Endothelial cell of umbilical vein (primary cell): ENCODE results near the gene ASCL1. TPM values are rescaled to one million over a fixed set of nuclear protein-coding genes. Genes with fewer than 3 reads are reported as not detected.

Experiments
- BruUV-seq: library from RNA; stranded (reverse); fragments of 400-500 nt; replicated peaks from 2 replicates; lab custom pipeline; 2021; lab: Mats Ljungman, UMichigan
- CTCF ChIA-PET: fragments of 300-600, 350-600 bp; sonication (Branson Sonifier 250); formaldehyde crosslinking; loops from one replicate; lab custom pipeline; 2021; ENCODE audit warnings: antibody characterized with exemption, inconsistent platforms; lab: Charles Lee
- POLR2A ChIA-PET: fragments of 300-600, 350-600 bp; sonication (Branson Sonifier 250); formaldehyde crosslinking; loops from one replicate; lab custom pipeline; 2021; ENCODE audit warnings: antibody characterized with exemption, inconsistent platforms; lab: Charles Lee
- DNase-seq: peaks from one replicate; pipeline ENCODE4 v3.0.0-alpha.2; 2011; ENCODE audit warnings: low read depth, low spot score
- FAIRE-seq: peaks from 2 replicates; lab custom pipeline; 2011; peaks lifted over from hg19 to GRCh38; lab: Jason Lieb, UNC
- H2AFZ ChIP-seq: 2 replicates; pipeline ENCODE4 v1.6.0; 2012; ENCODE audit warnings: low read depth, low read length, control low read depth, inconsistent platforms
- H3K27ac ChIP-seq: 2 replicates; pipeline ENCODE4 v1.5.1; 2011; ENCODE audit warnings: low read depth, mild to moderate bottlenecking, control low read depth, low read length, moderate library complexity; ENCODE audit not compliant: insufficient read depth
- H3K27me3 ChIP-seq, 2 experiments: 2 replicates each; pipeline versions ENCODE4 v1.6.0 to v1.6.1; 2011; ENCODE audit warnings: low read length in 2 of 2, mixed read lengths in 1 of 2; ENCODE audit not compliant: control insufficient read depth in 2 of 2, insufficient read depth in 2 of 2
- H3K36me3 ChIP-seq, 2 experiments: 2 replicates in 1 of 2; 3 replicates in 1 of 2; pipeline ENCODE4 v1.5.1; 2011; ENCODE audit warnings: low read length in 2 of 2, mild to moderate bottlenecking in 1 of 2, moderate library complexity in 1 of 2; ENCODE audit not compliant: control insufficient read depth in 2 of 2, insufficient read depth in 2 of 2; ENCODE audit errors: extremely low read depth in 1 of 2
- H3K4me1 ChIP-seq: 3 replicates; pipeline ENCODE4 v1.5.1; 2011; ENCODE audit warnings: mild to moderate bottlenecking, low read length; ENCODE audit not compliant: control insufficient read depth, insufficient read depth; ENCODE audit errors: extremely low read depth
- H3K4me2 ChIP-seq: 2 replicates; pipeline ENCODE4 v1.6.1; 2011; ENCODE audit warnings: low read length, control low read depth, mixed read lengths; ENCODE audit not compliant: insufficient read depth
- H3K4me3 ChIP-seq, 3 experiments: fragments of 200-600 bp in 1 of 3; sonication (generic), shearing (Covaris generic) in 1 of 3; replicated peaks in 1 of 3; 2 replicates each; pipeline ENCODE4 v1.5.1; 2011 to 2016; ENCODE audit warnings: control low read depth in 3 of 3, low read length in 3 of 3, mild to moderate bottlenecking in 2 of 3, inconsistent platforms in 1 of 3, low read depth in 1 of 3, moderate library complexity in 1 of 3; ENCODE audit not compliant: insufficient read depth in 1 of 3
- H3K79me2 ChIP-seq: 2 replicates; pipeline ENCODE4 v1.6.0; 2012; ENCODE audit warnings: low read length, inconsistent platforms; ENCODE audit not compliant: control insufficient read depth, insufficient read depth
- H3K9ac ChIP-seq: replicated peaks from 2 replicates; pipeline ENCODE3; 2011; ENCODE audit warnings: low read length, control low read depth; ENCODE audit not compliant: insufficient read depth; ENCODE audit errors: extremely low read depth
- H3K9me1 ChIP-seq: replicated peaks from 3 replicates; pipeline ENCODE4 v1.6.0; 2011; ENCODE audit warnings: mild to moderate bottlenecking, low read length; ENCODE audit not compliant: control insufficient read depth, insufficient read depth; ENCODE audit errors: extremely low read depth
- H3K9me3 ChIP-seq: replicated peaks from 2 replicates; pipeline ENCODE4 v1.5.1; 2012; ENCODE audit warnings: low read length, inconsistent platforms; ENCODE audit not compliant: control insufficient read depth, insufficient read depth
- H4K20me1 ChIP-seq: replicated peaks from 2 replicates; pipeline ENCODE3; 2011; ENCODE audit warnings: mild to moderate bottlenecking, low read length; ENCODE audit not compliant: control insufficient read depth, insufficient read depth; ENCODE audit errors: extremely low read depth
- CTCF ChIP-seq, 2 donors: IDR thresholded peaks; 1 replicate in 1 of 2; 2 replicates in 1 of 2; pipeline ENCODE4 v1.5.1; 2011; ENCODE audit warnings: low read length in 2 of 2, mild to moderate bottlenecking in 2 of 2, moderate library complexity in 2 of 2, control low read depth in 1 of 2, inconsistent platforms in 1 of 2, low read depth in 1 of 2; ENCODE audit not compliant: insufficient read depth in 1 of 2; ENCODE audit errors: extremely low read depth in 1 of 2
- EZH2 ChIP-seq: IDR thresholded peaks from 2 replicates; pipeline ENCODE4 v1.6.1; 2012; ENCODE audit warnings: borderline replicate concordance, low read depth, mild to moderate bottlenecking, moderate library complexity, low read length, inconsistent platforms; ENCODE audit not compliant: severe bottlenecking
- FOS ChIP-seq: IDR thresholded peaks from 2 replicates; pipeline ENCODE4 v1.6.1; 2011; ENCODE audit warnings: mild to moderate bottlenecking, low read length, moderate library complexity, borderline replicate concordance; ENCODE audit not compliant: insufficient read depth
- GATA2 ChIP-seq: IDR thresholded peaks from 2 replicates; pipeline ENCODE4 v1.7.0; 2011; ENCODE audit warnings: low read depth, mild to moderate bottlenecking, moderate library complexity, mixed read lengths, low read length; ENCODE audit not compliant: insufficient read length, insufficient read depth
- JUN ChIP-seq: IDR thresholded peaks from 2 replicates; pipeline ENCODE4 v1.6.1; 2011; ENCODE audit warnings: borderline replicate concordance, low read depth; ENCODE audit not compliant: insufficient read length, insufficient read depth
- MAX ChIP-seq: IDR thresholded peaks from 2 replicates; pipeline ENCODE4 v1.6.1; 2011; ENCODE audit not compliant: insufficient read depth, insufficient read length
- MYC ChIP-seq: IDR thresholded peaks from one replicate; pipeline ENCODE4 v1.6.1; 2011; ENCODE audit warnings: mild to moderate bottlenecking, low read depth, low read length
- POLR2A ChIP-seq: IDR thresholded peaks from 2 replicates; pipeline ENCODE4 v1.6.1; 2012; ENCODE audit warnings: low read depth, mild to moderate bottlenecking, control low read depth, low read length
- POLR2AphosphoS5 ChIP-seq: IDR thresholded peaks from 2 replicates; pipeline ENCODE4 v1.6.1; 2012; ENCODE audit warnings: low read depth, mild to moderate bottlenecking, control low read depth, low read length, moderate library complexity; ENCODE audit not compliant: insufficient read depth
- dilution Hi-C: fragments of 300-500 bp; cut with MboI; formaldehyde crosslinking; loops from one replicate; pipeline ENCODE4 v1.15.0; 2019; ENCODE audit warnings: low sequenced_read_pairs; ENCODE audit not compliant: extremely low pct_ligation_motif_present
- intact Hi-C: fragments of 100-400 bp; cut with micrococcal nuclease; formaldehyde crosslinking; loops from one replicate; pipeline ENCODE4 v1.10.0; 2022
- polyA plus RNA-seq, 4 experiments: library from polyadenylated mRNA; depleted of rRNA in 3 of 4; stranded (reverse) in 3 of 4; unstranded in 1 of 4; fragments of >200 nt; gene quantifications; 2 replicates each; pipeline versions ENCODE4 v1.2.1 to v1.2.3, GENCODE V29; 2011 to 2012; ENCODE audit warnings: missing spikeins in 1 of 4
- total RNA-seq: library from RNA; stranded (reverse); gene quantifications from 2 replicates; pipeline ENCODE4 v1.2.3, GENCODE V29; 2021

ASCL1 gene
- total and polyA plus RNA-seq, 2 donors (not counting 3 experiments of a cell fraction or from before 2014, with no cell fraction given) = not detected

- Histone ChIP-seq H3K27me3 (no peaks in the 10 kb centered on the region), H3K4me2 (no peak overlapping the region), H3K79me2 (no peaks in the 10 kb centered on the region), H3K27ac (no peak overlapping the region), H3K4me1 (no peaks in the 10 kb centered on the region), H3K9me3 (peaks cover 2% of the 10 kb centered on the region), H3K9ac (no peak overlapping the region), H3K36me3 (no peaks in the 10 kb centered on the region), H3K9me1 (no peaks in the 10 kb centered on the region), H2AFZ (no peak overlapping the region), H3K4me3 (no peak overlapping the region), H4K20me1 (no peaks in the 10 kb centered on the region)
- dilution Hi-C loops = no loop called here
- TF ChIP-seq EZH2 (no peak), MYC (no peak), FOS (no peak), CTCF (IDR thresholded peaks at IDR 0.05; ENCODE audit: extremely low read depth in 1 of 2, insufficient read depth in 1 of 2, low read depth in 1 of 2, low read length in 2 of 2) (no peak), JUN (no peak), POLR2A (no peak), POLR2AphosphoS5 (no peak), GATA2 (no peak), MAX (no peak)
- POLR2A ChIA-PET = no interaction called here
- FAIRE-seq (no peak), DNase-seq (no peak)
- intact Hi-C loops = no loop called here
- CTCF ChIA-PET = no interaction called here
- no TSS peak for BruUV-seq
Measured at GRCh38 chr12:102980350-102980749, 22.9 kb downstream of the ASCL1 start.
